GM12892 (cell line): ENCODE data around the gene SNAP47.

Experiments used
- POLR2A ChIP-seq: IDR thresholded peaks from 2 replicates; pipeline ENCODE4 v1.6.1; 2011; ENCODE audit warnings: low read depth, low read length, control low read depth
- POLR2AphosphoS5 ChIP-seq: IDR thresholded peaks from 2 replicates; pipeline ENCODE4 v1.6.1; 2011; ENCODE audit warnings: low read depth, low read length, control low read depth
- TAF1 ChIP-seq: IDR thresholded peaks from 2 replicates; pipeline ENCODE4 v1.6.1; 2011; ENCODE audit warnings: low read depth, mild to moderate bottlenecking, control low read depth, low read length, borderline replicate concordance

GRCh38 chr1:227785805-227786671 lies 50.8 kb downstream of the SNAP47 start:
- TF ChIP-seq POLR2A (no peak), POLR2AphosphoS5 (no peak), TAF1 (no peak)
